ENCODE measurements around the gene RBP3. TPM values are rescaled to one million over a fixed set of nuclear protein-coding genes. Genes with fewer than 3 reads are reported as not detected.

Gene RBP3
- total RNA-seq, 4 donors from 2014 or later = not detected

GRCh38 chr10:47381427-47382379 is 33.5 kb downstream of the RBP3 start:
- TF ChIP-seq, protein P1, sequence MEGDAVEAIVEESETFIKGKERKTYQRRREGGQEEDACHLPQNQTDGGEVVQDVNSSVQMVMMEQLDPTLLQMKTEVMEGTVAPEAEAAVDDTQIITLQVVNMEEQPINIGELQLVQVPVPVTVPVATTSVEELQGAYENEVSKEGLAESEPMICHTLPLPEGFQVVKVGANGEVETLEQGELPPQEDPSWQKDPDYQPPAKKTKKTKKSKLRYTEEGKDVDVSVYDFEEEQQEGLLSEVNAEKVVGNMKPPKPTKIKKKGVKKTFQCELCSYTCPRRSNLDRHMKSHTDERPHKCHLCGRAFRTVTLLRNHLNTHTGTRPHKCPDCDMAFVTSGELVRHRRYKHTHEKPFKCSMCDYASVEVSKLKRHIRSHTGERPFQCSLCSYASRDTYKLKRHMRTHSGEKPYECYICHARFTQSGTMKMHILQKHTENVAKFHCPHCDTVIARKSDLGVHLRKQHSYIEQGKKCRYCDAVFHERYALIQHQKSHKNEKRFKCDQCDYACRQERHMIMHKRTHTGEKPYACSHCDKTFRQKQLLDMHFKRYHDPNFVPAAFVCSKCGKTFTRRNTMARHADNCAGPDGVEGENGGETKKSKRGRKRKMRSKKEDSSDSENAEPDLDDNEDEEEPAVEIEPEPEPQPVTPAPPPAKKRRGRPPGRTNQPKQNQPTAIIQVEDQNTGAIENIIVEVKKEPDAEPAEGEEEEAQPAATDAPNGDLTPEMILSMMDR (IDR thresholded peaks at IDR 0.05; ENCODE audit: low read depth) = no peak

- TF ChIP-seq, protein P1 (IDR thresholded peaks at IDR 0.05; ENCODE audit: low read depth) = no peak
These were observed 35.3 kb downstream of the RBP3 start for GRCh38 chr10:47383261-47384147.

DNA sequence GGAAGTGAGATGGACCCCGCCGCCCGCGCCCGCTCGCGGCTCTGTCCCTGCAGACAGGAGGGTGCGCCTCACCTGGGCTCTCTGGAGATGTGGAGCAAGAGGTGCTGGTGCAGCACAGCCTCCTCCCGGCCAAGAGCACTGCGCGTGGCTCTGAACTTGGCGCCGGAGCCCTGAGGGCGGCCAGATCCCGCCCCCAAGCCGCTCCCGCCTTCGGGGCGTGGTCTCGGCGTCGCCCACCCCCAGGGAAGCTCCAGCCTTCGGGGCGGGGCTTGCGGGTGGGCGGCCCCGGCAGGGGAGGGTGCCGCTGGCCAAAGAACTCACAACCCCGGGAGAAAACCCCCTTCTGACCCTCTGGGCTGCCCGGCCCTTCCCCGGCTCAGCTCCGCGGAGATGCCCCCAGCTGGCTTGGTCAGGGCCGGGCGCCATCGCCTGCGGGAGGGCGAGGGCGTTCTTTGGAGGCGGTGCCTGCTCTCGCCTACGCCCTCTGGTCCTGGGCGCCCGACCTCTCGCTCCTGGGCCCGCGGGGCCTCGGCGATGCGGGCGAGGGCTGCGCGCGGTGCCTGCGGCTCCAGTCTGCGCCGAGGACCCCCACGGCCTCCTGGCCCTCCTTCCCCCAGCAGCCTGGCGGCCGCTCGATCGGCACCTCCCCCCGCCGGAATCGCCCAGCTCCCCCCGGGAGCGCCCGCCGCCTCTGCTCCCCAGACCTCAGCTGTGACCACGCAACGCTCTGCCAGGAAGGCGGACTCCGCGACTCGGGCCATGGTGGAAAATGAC is 36.2 kb downstream of the RBP3 start, which contains the start of gene ZNF488:
TSS of gene ZNF488 (minus strand) at position 146 of the 774 bp plus-strand sequence. CDS start 15,464 bp downstream, outside the sequence.
- TF ChIP-seq, protein P1 (IDR thresholded peaks at IDR 0.05; ENCODE audit: low read depth) = no peak

DNA sequence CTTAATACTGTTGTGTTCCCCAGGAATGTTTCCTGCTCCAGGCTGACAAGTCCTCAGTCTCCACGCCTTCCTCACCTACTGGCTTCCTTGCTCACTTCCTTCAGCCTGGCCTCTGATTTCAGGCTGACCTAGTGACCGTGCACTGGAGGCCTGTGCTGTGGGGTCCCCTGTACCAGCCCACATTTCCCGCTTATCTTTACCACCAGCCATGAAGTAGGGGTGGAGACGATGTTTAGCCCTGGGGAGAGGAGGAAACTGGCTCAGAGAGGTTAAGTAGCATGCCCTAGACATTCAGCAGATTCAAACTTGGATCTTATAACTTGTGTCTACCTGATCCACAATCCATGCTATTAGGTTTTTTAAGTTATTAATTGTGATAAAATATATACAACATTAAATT is 40.7 kb downstream of the RBP3 start:
- TF ChIP-seq, protein P1 (IDR thresholded peaks at IDR 0.05; ENCODE audit: low read depth) = no peak

- TF ChIP-seq, protein P1 (IDR thresholded peaks at IDR 0.05; ENCODE audit: low read depth) = no peak
These were observed 41.5 kb downstream of the RBP3 start for GRCh38 chr10:47389619-47390018.

GRCh38 chr10:47396311-47396717 is 48.2 kb downstream of the RBP3 start:
- TF ChIP-seq, protein P1 (IDR thresholded peaks at IDR 0.05; ENCODE audit: low read depth) = no peak

Measured in subcutaneous adipose tissue (tissue), 4 donors.